LNCaP clone FGC (cell line): ENCODE results near the gene PBX2.

Experiments
- DNase-seq: peaks from one replicate; pipeline ENCODE4 v3.0.0-alpha.2; 2011; ENCODE audit warnings: low read depth
- H3K4me3 ChIP-seq: 2 replicates; pipeline ENCODE4 v1.5.1; 2011; ENCODE audit warnings: mild to moderate bottlenecking, low read depth, low read length, control low read depth
- CTCF ChIP-seq: IDR thresholded peaks from 2 replicates; pipeline ENCODE4 v1.5.1; 2012; ENCODE audit warnings: mild to moderate bottlenecking; ENCODE audit not compliant: control insufficient read depth, insufficient read depth; ENCODE audit errors: extremely low read depth

PBX2 gene

GRCh38 chr6:32167761-32168262 lies 22.2 kb downstream of the PBX2 start:
- no peak for DNase-seq
- TF ChIP-seq CTCF = no peak
- no peak overlapping the region for H3K4me3 ChIP-seq

- DNase-seq = no peak
- H3K4me3 ChIP-seq = no peak overlapping the region
- TF ChIP-seq CTCF = no peak
These were observed 22.7 kb downstream of the PBX2 start for GRCh38 chr6:32167154-32167760.

GRCh38 chr6:32166411-32167061 lies 23.5 kb downstream of the PBX2 start:
- no peak for TF ChIP-seq CTCF
- no peak overlapping the region for H3K4me3 ChIP-seq
- DNase-seq = no peak

DNA sequence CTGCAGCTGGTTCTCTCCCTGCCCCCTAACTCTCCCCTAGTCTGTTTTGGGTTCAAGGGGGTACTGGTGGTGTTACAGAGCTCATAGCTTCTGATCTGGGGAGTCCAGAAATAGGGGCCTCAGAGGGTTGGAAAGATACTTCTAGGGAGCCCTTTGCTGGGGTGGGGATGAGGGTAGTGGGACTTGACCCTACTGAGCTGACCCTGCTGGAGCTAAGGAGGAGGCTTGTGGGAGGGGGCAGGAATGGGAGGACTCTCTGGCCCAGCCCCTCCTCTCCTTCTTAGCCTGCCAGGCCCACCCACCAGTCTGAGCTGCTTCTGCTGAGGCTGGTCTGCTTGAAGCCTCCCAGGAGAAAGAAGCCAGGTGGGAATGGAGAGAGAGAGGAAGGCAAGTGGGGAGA lies 25.7 kb downstream of the PBX2 start, which contains the start of gene EGFL8:
Gene EGFL8, plus strand, starts transcription at position 301 of the 400 bp plus-strand sequence. CDS start 1,571 bp downstream, outside the sequence.
- no peak within 1 kb of the TSS for H3K4me3 ChIP-seq
- TF ChIP-seq CTCF = no peak
- DNase-seq = no peak

DNA sequence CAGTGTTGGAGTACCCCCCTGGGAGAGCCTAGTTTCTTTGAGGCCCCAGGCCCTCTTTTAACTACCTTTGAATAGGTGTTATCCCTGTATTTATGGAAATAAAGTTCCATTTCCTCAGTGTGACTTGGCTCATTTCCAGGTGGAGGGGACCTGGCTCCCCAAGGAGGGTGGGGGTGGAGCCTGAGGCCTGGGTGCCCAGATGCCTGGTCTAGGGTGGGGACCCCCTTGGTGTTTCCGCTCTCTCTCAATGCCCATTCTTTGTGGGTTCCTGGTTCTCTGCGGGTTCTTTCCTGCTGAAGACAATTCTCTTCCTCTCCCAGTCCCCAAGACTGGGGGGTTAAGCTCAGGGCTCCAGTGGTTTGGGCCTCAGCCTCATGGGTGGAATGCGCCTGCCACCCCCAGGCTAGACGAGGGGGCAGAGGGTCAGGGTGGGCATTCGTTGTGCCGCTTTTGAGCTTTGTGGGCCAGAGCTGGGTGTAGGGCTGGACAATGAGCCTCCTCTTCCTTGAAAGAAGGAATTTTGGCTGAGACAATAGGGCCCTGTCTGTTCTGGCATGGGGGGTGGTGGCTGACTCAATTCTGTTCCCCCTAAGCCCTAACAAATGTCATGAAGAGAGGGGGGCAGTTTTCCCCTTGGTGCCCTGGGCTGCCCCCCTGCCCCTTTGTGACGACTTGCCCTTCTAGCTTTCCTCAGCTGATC lies 26.3 kb downstream of the PBX2 start:
- no peak for TF ChIP-seq CTCF
- H3K4me3 ChIP-seq = no peak overlapping the region
- DNase-seq = no peak

DNA sequence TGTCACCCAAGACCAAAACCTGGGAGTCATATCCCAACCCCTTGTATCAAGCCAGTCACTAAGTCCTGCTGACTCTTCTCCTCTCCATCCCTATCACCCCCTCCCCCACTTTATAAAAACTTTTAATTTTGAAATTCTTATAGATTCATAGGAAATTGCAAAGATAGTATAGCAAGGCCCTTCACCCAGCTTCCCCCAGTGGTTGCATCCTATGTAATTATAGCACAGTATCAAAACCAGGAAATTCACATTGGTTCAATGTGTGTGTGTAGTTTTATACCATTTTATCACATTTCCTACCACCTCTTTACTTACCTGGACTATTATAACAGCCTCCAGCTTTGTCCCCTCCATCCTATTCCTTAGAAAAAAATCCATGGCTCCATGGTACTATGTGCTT lies 31.9 kb downstream of the PBX2 start:
- no peak for TF ChIP-seq CTCF
- H3K4me3 ChIP-seq = no peak overlapping the region
- DNase-seq = no peak

GRCh38 chr6:32156891-32157290 lies 33.1 kb downstream of the PBX2 start:
- DNase-seq = no peak
- no peak overlapping the region for H3K4me3 ChIP-seq
- no peak for TF ChIP-seq CTCF
